ENCODE data around the gene CITED2. TPM values are rescaled to one million over a fixed set of nuclear protein-coding genes. Genes with fewer than 3 reads are reported as not detected.

The CITED2 gene
- total and polyA plus RNA-seq, 9 donors: 164 to 350 (median 253) TPM

DNA sequence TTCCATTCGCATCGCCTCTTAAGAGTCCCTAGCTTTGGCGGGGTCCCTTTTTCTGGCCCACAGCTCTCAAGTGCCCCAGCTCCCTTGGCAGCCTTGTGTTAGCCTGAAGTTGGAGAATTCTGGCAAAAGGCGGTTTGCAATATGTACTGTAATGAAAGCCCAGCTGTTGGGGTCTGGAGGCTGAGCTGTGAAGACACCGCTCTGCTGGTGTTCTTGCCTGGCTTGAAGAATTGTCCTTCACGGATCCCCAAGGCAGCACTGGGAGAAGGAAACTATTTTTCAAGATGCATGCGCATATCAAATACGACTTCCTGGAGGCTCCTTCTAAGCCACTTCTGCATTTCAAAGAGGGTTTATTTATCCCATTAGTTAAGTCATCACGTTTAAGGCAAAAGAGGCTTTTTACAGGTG, 21.4 kb upstream of the CITED2 start:
- 75 to 83% (median 81%) methylated on average over 9 of the region's 9 CpGs for WGBS, 3 donors
- Histone ChIP-seq H3K27ac (no peak overlapping the region), H3K27me3 (no peaks in the 10 kb centered on the region), H3K9me3 (no peaks in the 10 kb centered on the region), H3K36me3 (no peaks in the 10 kb centered on the region), H3K4me3 (no peak overlapping the region), H3K4me1 (ENCODE audit: insufficient read depth) (no peaks in the 10 kb centered on the region)
- no peak for DNase-seq
- no peak for TF ChIP-seq EP300 (IDR thresholded peaks at IDR 0.05)
- TF ChIP-seq POLR2A (IDR thresholded peaks at IDR 0.05): no peak
- TF ChIP-seq, protein P1, sequence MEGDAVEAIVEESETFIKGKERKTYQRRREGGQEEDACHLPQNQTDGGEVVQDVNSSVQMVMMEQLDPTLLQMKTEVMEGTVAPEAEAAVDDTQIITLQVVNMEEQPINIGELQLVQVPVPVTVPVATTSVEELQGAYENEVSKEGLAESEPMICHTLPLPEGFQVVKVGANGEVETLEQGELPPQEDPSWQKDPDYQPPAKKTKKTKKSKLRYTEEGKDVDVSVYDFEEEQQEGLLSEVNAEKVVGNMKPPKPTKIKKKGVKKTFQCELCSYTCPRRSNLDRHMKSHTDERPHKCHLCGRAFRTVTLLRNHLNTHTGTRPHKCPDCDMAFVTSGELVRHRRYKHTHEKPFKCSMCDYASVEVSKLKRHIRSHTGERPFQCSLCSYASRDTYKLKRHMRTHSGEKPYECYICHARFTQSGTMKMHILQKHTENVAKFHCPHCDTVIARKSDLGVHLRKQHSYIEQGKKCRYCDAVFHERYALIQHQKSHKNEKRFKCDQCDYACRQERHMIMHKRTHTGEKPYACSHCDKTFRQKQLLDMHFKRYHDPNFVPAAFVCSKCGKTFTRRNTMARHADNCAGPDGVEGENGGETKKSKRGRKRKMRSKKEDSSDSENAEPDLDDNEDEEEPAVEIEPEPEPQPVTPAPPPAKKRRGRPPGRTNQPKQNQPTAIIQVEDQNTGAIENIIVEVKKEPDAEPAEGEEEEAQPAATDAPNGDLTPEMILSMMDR (IDR thresholded peaks at IDR 0.05): no peak
- intact Hi-C loops (cut with DNase I): no loop called here

DNA sequence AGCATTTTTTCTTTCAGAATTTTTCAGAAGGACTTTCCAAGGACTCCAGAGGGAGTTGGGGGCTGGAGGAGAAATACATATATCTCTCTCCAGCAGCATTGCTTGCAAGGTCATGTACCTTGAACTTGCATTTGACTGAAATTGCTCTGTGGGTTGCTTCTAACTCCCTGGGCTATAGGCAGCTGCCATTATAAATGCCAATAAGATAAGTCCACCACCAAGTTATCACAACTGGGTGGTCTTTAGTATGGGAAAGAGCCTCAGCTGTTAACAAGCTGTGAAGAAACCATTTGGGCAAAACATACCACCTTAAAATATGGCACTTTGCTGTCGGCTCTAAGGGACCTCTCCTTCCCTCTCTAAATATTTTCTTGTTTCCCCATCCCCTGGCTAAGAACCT, 20.9 kb upstream of the CITED2 start:
- WGBS, 3 donors: 14 to 44% (median 38%) methylated on average over 1 of the region's 1 CpG
- no peaks in the 10 kb centered on the region for H3K36me3 ChIP-seq
- no peak for DNase-seq
- no peak overlapping the region for H3K4me3 ChIP-seq
- intact Hi-C loops (cut with DNase I): no loop called here
- no peaks in the 10 kb centered on the region for H3K27me3 ChIP-seq
- TF ChIP-seq EP300 (IDR thresholded peaks at IDR 0.05): no peak
- TF ChIP-seq POLR2A (IDR thresholded peaks at IDR 0.05): no peak
- TF ChIP-seq, protein P1 (IDR thresholded peaks at IDR 0.05): no peak
- no peaks in the 10 kb centered on the region for H3K9me3 ChIP-seq
- no peaks in the 10 kb centered on the region for H3K4me1 ChIP-seq (ENCODE audit: insufficient read depth)
- no peak overlapping the region for H3K27ac ChIP-seq

DNA sequence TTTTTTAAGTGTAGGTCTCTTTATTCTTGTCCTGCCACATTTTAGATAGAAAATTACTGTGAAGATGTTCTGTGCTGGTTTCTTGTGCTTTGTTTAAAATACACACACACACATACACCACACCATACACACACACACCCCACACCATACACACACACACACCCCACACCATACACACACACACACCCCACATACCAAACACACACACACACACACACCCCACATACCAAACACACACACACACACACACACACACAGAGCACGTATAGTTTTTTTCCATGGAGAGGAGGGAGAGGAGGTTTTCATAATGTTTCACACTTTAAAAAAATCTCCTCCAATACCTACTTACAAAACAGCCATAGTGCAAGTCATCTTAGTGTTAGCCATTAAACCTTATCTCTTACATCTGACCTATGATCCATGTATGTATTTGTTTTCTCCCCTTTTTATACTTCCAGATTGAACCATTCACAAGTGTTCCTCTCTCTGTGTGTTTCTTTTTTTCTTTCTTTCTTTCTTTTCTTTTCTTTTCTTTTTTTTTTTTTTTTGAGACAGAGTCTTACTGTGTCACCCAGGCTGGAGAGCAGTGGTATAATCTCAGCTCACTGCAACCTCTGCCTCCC, 19.7 kb upstream of the CITED2 start:
- intact Hi-C loops (cut with DNase I): no loop called here
- Histone ChIP-seq H3K27me3 (no peaks in the 10 kb centered on the region), H3K27ac (no peak overlapping the region), H3K4me3 (no peak overlapping the region), H3K36me3 (no peaks in the 10 kb centered on the region), H3K4me1 (ENCODE audit: insufficient read depth) (no peaks in the 10 kb centered on the region), H3K9me3 (no peaks in the 10 kb centered on the region)
- no peak for DNase-seq
- no peak for TF ChIP-seq POLR2A (IDR thresholded peaks at IDR 0.05)
- no peak for TF ChIP-seq EP300 (IDR thresholded peaks at IDR 0.05)
- TF ChIP-seq, protein P1 (IDR thresholded peaks at IDR 0.05): no peak
- WGBS, 3 donors: 65 to 95% (median 91%) methylated on average over 1 of the region's 1 CpG

DNA sequence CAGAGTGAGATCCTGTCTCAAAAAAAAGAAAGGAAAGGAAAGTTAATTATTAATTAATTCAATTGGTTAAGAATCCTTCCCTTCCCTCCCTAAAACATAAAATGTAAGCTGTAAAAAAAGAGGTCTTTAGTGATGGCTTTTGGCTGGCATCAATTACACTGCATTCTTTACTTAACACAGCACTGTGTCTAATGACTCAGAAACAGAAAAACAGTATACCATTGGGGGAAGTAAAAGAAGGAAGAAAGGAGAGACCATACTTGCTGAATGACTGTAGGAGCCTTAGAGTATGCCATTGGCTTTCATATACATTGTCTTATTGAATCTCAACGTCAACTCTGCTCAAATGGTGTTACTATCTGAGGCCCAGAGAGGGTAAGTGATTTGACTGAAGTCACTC, 18.3 kb upstream of the CITED2 start:
- TF ChIP-seq, protein P1 (IDR thresholded peaks at IDR 0.05): no peak
- TF ChIP-seq EP300 (IDR thresholded peaks at IDR 0.05) (no peak), POLR2A (IDR thresholded peaks at IDR 0.05) (no peak)
- H3K27me3 ChIP-seq: no peaks in the 10 kb centered on the region
- WGBS, 3 donors: 93 to 95% (median 94%) methylated on average over 1 of the region's 1 CpG

More for the DNA sequence above, 18.3 kb upstream of the CITED2 start:
- Histone ChIP-seq H3K4me3 (no peak overlapping the region), H3K36me3 (no peaks in the 10 kb centered on the region), H3K9me3 (no peaks in the 10 kb centered on the region), H3K27ac (no peak overlapping the region), H3K4me1 (ENCODE audit: insufficient read depth) (no peaks in the 10 kb centered on the region)
- no peak for DNase-seq
- intact Hi-C loops (cut with DNase I): no loop called here

All from ovary (tissue), 9 donors.